Activated CD8-positive, alpha-beta T cell treated with anti-CD3 and anti-CD28 coated beads for 36 hours (primary cell): ENCODE results near the gene PLAU. TPM values are rescaled to one million over a fixed set of nuclear protein-coding genes. Genes with fewer than 3 reads are reported as not detected.
"Not testable (repeated sequence)": the region's sequence is repeated elsewhere in the genome, so short reads cannot be mapped to it uniquely, and the experiment has no call there.

ENCODE experiments used
- ATAC-seq: fragments of 200-7000 bp; cut with Tn5 transposase; one replicate; pipeline ENCODE4 v1.10.0; 2021; ENCODE audit warnings: mild to moderate bottlenecking, moderate library complexity
- CTCF ChIA-PET: fragments of 350-600 bp; sonication (Branson Sonifier 250); formaldehyde crosslinking; loops from one replicate; lab custom pipeline; 2021; ENCODE audit warnings: antibody characterized with exemption; lab: Charles Lee
- POLR2A ChIA-PET: fragments of 350-600 bp; sonication (Branson Sonifier 250); formaldehyde crosslinking; loops from one replicate; lab custom pipeline; 2021; ENCODE audit warnings: antibody characterized with exemption; lab: Charles Lee
- DNase-seq: peaks from one replicate; pipeline ENCODE4 v3.0.0-alpha.2; 2020
- H3K27ac Mint-ChIP-seq: one replicate; pipeline ENCODE4 v1.8.0; 2021; ENCODE audit warnings: mild to moderate bottlenecking, mixed read lengths
- H3K27me3 Mint-ChIP-seq: one replicate; pipeline ENCODE4 v1.8.0; 2021; ENCODE audit warnings: mixed read lengths
- H3K36me3 Mint-ChIP-seq: one replicate; pipeline ENCODE4 v1.8.0; 2021; ENCODE audit warnings: low read depth, mixed read lengths
- H3K4me1 Mint-ChIP-seq: one replicate; pipeline ENCODE4 v1.8.0; 2021; ENCODE audit warnings: low read depth, mixed read lengths
- H3K4me3 Mint-ChIP-seq: one replicate; pipeline ENCODE4 v1.8.0; 2021; ENCODE audit warnings: mild to moderate bottlenecking, moderate library complexity, mixed read lengths
- H3K9me3 Mint-ChIP-seq: one replicate; pipeline ENCODE4 v1.8.0; 2021; ENCODE audit warnings: mixed read lengths
- CTCF ChIP-seq: fragments of 200-600 bp; IDR thresholded peaks from one replicate; pipeline ENCODE4 v1.8.0; 2022; ENCODE audit warnings: antibody characterized with exemption, mild to moderate bottlenecking
- intact Hi-C: fragments of 100-400 bp; cut with micrococcal nuclease; formaldehyde crosslinking; loops from one replicate; pipeline ENCODE4 v1.10.0; 2022
- total RNA-seq, 2 experiments: library from RNA; stranded (reverse); gene quantifications; one replicate each; pipeline ENCODE4 v1.2.3, GENCODE V29; 2021

Gene PLAU
- total RNA-seq, 2 experiments from 2014 or later: 0.41 to 0.47 TPM

- Mint-ChIP-seq H3K9me3 (peaks cover 6% of the 10 kb centered on the region), H3K36me3 (no peaks in the 10 kb centered on the region), H3K27me3 (peaks cover 42% of the 10 kb centered on the region), H3K4me3 (no peak overlapping the region), H3K4me1 (peaks cover 12% of the 10 kb centered on the region), H3K27ac (no peak overlapping the region)
- DNase-seq (no peak), ATAC-seq (no peak)
- CTCF ChIA-PET: interaction anchor here (0.8 to 6.4 kb wide), 5 partner anchors 18 to 67 kb away, joined by 3 to 36 read pairs (median 3); no protein-coding TSS in a partner anchor
- intact Hi-C loops: no loop called here
- POLR2A ChIA-PET: interaction anchor here (0.7 to 0.8 kb wide), 2 partner anchors 18 to 31 kb away, joined by 3 read pairs; no protein-coding TSS in a partner anchor
- TF ChIP-seq CTCF: no peak
Observed at GRCh38 chr10:73916761-73917470, 6.0 kb downstream of the PLAU start.

- Mint-ChIP-seq H3K9me3 (peaks cover 6% of the 10 kb centered on the region), H3K4me3 (no peak overlapping the region), H3K36me3 (no peaks in the 10 kb centered on the region), H3K4me1 (peaks cover 19% of the 10 kb centered on the region), H3K27me3 (peaks cover 42% of the 10 kb centered on the region), H3K27ac (no peak overlapping the region)
- no peak for DNase-seq
- intact Hi-C loops: no loop called here
- TF ChIP-seq CTCF: no peak
- ChIA-PET POLR2A (interaction anchor here (0.7 kb wide), 1 partner anchor 19 kb away, joined by 3 read pairs; no protein-coding TSS in a partner anchor), CTCF (interaction anchor here (1.3 to 6.4 kb wide), 3 partner anchors 23 to 68 kb away, joined by 3 to 36 read pairs (median 6); no protein-coding TSS in a partner anchor)
- ATAC-seq: no peak
Observed at GRCh38 chr10:73917566-73918305, 6.8 kb downstream of the PLAU start.

- H3K36me3 Mint-ChIP-seq, H3K9me3 Mint-ChIP-seq, intact Hi-C loops, ATAC-seq, DNase-seq, H3K27ac Mint-ChIP-seq, POLR2A ChIA-PET, H3K4me3 Mint-ChIP-seq: not testable (repeated sequence)
- Mint-ChIP-seq H3K27me3 (peaks cover 38% of the 10 kb centered on the region), H3K4me1 (peaks cover 23% of the 10 kb centered on the region)
- CTCF ChIA-PET: interaction anchor here (1.0 to 6.4 kb wide), 3 partner anchors 21 to 39 kb away, joined by 3 to 36 read pairs (median 3); no protein-coding TSS in a partner anchor
Observed at GRCh38 chr10:73919481-73919880, 8.5 kb downstream of the PLAU start.

- ChIA-PET CTCF (interaction anchor here (1.0 to 6.4 kb wide), 4 partner anchors 20 to 40 kb away, joined by 3 to 36 read pairs (median 8); no protein-coding TSS in a partner anchor), POLR2A (no interaction called here)
- H3K36me3 Mint-ChIP-seq: no peaks in the 10 kb centered on the region
- peaks cover 23% of the 10 kb centered on the region for H3K4me1 Mint-ChIP-seq
- ATAC-seq: no peak
- intact Hi-C loops: no loop called here
- no peak for TF ChIP-seq CTCF
- H3K9me3 Mint-ChIP-seq: peaks cover 6% of the 10 kb centered on the region
- H3K4me3 Mint-ChIP-seq: no peak overlapping the region
- H3K27me3 Mint-ChIP-seq: peaks cover 39% of the 10 kb centered on the region
- H3K27ac Mint-ChIP-seq: no peak overlapping the region
- no peak for DNase-seq
Observed at GRCh38 chr10:73920089-73920488, 9.2 kb downstream of the PLAU start.

- intact Hi-C loops: no loop called here
- peaks cover 6% of the 10 kb centered on the region for H3K9me3 Mint-ChIP-seq
- H3K27me3 Mint-ChIP-seq: peaks cover 49% of the 10 kb centered on the region
- no peak for TF ChIP-seq CTCF
- no peak overlapping the region for H3K4me3 Mint-ChIP-seq
- no peaks in the 10 kb centered on the region for H3K36me3 Mint-ChIP-seq
- H3K27ac Mint-ChIP-seq: peak overlapping the region; percentile 14
- POLR2A ChIA-PET: no interaction called here
- peak; percentile 81 for ATAC-seq
- DNase-seq: peak; percentile 37
- peaks cover 23% of the 10 kb centered on the region for H3K4me1 Mint-ChIP-seq
- CTCF ChIA-PET: interaction anchor here (1.9 to 2.6 kb wide), 2 partner anchors 35 to 159 kb away, joined by 5 to 14 read pairs; no protein-coding TSS in a partner anchor
Observed at GRCh38 chr10:73922007-73922863, 11.3 kb downstream of the PLAU start.
